ENCODE results near the gene STRN3.

- no peak for TF ChIP-seq BHLHE40 (IDR thresholded peaks at IDR 0.05; ENCODE audit: low read depth, low read length)
- TF ChIP-seq CTCF (conservative IDR thresholded peaks at IDR 0.05; ENCODE audit: low read depth, low read length), result no peak
- no peak for TF ChIP-seq RAD21 (IDR thresholded peaks at IDR 0.05; ENCODE audit: low read length)
- TF ChIP-seq POLR2A (IDR thresholded peaks at IDR 0.05; ENCODE audit: low read depth, low read length), result no peak
- TF ChIP-seq SMC3 (IDR thresholded peaks at IDR 0.05; ENCODE audit: low read depth, low read length), result no peak
- no peak for TF ChIP-seq USF2 (IDR thresholded peaks at IDR 0.05; ENCODE audit: low read depth, low read length)
- TF ChIP-seq CHD1 (IDR thresholded peaks at IDR 0.05; ENCODE audit: low read depth, low read length), result no peak
- no peak for TF ChIP-seq ELK1 (IDR thresholded peaks at IDR 0.05; ENCODE audit: borderline replicate concordance, low read depth, low read length)
- TF ChIP-seq RCOR1 (IDR thresholded peaks at IDR 0.05; ENCODE audit: insufficient replicate concordance, low read length), result no peak
- TF ChIP-seq MXI1 (IDR thresholded peaks at IDR 0.05; ENCODE audit: borderline replicate concordance, low read depth, low read length), result no peak
Measured at GRCh38 chr14:30990770-30991169, 35.4 kb downstream of the STRN3 start.

Measured in IMR-90 (cell line).